GM18951 (cell line): ENCODE results near the gene DLG2.

Experiments
- POLR2A ChIP-seq: IDR thresholded peaks from 4 replicates; pipeline ENCODE4 v1.6.1; 2011; ENCODE audit warnings: mild to moderate bottlenecking; ENCODE audit not compliant: insufficient read length, insufficient read depth; ENCODE audit errors: extremely low read depth
- in situ Hi-C: fragments of 300-500 bp; cut with MboI; formaldehyde crosslinking; loops from one replicate; pipeline ENCODE4 v1.12.0; 2022; ENCODE audit warnings: low sequenced_read_pairs, mixed read lengths, inconsistent platforms; ENCODE audit not compliant: unreplicated experiment

DLG2 gene

GRCh38 chr11:84747871-84748270, 879.3 kb downstream of the DLG2 start:
- in situ Hi-C loops: no loop called here
- no peak for TF ChIP-seq POLR2A

- no peak for TF ChIP-seq POLR2A
- in situ Hi-C loops: no loop called here
Measured at GRCh38 chr11:84740050-84740449, 887.1 kb downstream of the DLG2 start.

DNA sequence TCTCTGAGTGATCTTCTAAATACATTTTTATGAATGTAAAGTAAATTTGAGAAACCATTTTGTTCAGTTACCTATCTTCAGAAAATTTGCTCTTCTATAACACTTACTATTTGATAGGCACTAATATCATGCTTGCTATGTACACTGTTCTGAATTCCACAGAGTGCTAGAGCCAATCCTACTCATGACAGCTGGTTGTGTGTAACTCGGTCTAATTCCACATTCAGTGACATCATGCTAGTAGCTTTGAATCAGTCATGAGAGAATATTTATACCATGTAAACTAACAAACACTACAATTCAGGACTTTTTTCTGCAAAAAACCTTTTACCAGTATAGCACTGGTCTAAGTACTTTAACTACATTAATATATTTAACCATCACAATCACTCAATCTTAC, 902.9 kb downstream of the DLG2 start:
- TF ChIP-seq POLR2A: no peak
- in situ Hi-C loops: no loop called here

GRCh38 chr11:84722583-84723108, 904.5 kb downstream of the DLG2 start:
- in situ Hi-C loops: no loop called here
- no peak for TF ChIP-seq POLR2A

DNA sequence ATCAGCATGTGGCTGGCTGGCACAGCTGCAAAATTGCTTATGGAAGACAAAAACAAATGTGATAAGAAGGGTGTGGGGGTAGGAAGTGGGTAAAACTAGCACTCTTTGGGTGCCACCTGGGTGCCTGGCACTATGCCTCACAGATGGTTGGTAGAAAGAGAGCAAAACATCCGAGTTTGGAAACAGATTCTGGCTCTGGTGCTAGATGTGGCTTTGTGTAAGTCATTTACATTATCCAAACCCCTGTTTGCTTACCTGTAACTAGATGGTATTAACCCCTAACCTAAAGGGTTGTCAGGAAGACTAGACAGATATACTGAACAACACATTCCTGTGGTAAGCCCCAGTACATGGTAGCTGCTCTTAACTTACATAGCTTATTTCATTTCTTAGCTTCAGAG, 905.6 kb downstream of the DLG2 start:
- TF ChIP-seq POLR2A: no peak
- in situ Hi-C loops: no loop called here

DNA sequence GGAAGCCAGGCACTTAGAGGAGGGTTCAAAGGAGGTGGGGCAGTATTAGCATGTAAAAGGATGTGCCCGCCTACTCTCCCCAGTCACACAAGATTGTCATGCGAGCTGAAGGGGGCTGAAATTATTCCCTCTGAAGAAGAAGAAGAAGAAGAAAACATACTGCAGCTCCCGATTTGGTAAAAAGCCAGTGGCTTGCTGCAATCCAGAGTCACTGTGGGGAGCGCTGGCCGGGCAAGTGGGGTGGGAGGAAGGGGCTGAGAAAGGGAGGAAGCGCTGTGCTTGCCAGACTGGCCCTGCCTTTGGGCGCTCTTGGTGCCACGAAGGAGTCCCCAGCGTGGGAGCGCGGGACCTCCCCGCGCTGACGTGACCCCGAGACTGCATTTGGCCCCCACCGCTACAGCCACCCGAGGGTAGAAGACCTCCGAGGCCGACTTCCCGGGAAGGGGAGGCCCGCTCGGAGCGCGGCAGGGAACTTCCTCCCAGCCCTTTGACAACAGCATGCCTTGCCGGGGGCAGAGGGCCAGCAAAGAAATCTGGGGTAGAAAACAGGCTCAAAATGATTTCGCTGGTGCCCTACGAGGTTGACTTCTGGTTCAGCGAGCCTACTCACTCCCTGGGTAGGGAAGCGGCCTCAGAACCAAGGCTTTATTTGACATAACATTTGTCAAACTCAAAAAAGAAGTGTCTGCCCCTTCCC, 906.3 kb downstream of the DLG2 start:
- TF ChIP-seq POLR2A: no peak
- in situ Hi-C loops: no loop called here

DNA sequence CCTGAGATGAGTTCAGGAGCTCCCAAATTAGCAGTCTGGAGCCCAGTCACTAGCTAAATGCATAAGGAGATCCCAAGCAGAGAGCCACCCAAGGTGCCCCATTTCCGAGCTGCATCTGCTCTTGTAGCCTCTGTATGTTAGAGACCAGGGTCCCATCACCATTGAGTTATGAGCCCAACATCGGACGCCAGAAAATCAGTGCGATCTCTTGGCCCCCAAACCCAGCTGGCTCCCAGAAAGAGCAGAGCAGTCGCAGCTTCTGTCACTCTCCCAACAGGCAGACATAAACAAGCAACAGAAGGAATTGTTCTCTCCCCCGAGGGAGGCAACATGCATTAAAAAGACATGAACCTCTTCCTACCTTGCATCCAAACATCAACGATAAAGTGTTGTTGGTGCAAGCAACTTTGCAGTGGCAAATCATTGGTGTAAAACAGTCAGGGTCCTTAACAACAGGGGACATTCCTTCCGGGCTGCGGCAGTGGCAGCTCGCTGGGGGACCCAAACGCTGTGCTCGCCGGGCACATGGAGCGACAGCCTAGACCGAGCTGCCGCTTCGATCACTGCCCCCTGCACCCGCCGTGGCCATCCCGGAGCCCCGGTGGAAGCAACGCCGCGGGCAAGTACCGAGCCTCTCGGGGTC, 907.1 kb downstream of the DLG2 start:
- in situ Hi-C loops: no loop called here
- no peak for TF ChIP-seq POLR2A

DNA sequence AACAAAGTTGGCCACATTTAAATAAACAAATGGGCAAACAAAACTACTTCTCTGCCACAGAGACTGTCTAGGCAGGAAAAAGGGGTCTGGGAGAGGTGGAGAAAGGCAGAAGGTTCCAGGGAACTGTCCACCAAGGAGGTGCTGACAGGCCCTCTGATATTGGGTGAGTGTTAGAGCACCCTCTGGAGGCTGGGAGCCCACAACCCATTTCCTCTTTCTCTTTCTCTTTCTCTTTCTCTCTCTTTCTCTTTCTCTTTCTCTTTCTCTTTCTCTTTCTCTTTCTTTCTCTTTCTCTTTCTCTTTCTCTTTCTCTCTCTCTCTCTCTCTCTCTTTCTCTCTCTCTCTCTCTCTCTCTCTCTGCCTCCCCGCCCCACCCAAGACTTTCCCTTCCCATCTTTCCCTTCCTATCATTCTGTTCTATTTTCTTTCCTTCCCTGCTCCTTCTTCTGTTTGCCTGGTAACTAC, 912.8 kb downstream of the DLG2 start:
- in situ Hi-C loops: no loop called here
- no peak for TF ChIP-seq POLR2A

- TF ChIP-seq POLR2A: no peak
- in situ Hi-C loops: no loop called here
Measured at GRCh38 chr11:84691830-84692229, 935.3 kb downstream of the DLG2 start.

DNA sequence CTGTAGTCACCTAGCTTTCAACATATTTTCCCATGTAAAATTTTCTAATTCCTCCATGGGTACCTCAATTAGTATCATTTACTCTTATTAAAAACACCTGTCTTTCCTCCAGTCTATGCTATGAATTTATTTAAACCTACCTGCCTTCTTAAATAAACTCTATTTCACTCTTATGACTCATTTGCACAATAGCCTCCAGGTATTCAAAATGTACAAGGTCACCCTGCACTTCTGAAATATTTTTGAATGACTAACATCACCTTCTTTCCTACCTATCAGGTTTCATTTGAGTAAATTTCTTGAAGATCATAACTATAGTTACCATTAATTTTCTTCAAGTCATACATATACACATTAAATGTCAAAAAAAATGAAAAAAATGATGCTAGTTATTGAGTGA, 939.7 kb downstream of the DLG2 start:
- no peak for TF ChIP-seq POLR2A
- in situ Hi-C loops: no loop called here

DNA sequence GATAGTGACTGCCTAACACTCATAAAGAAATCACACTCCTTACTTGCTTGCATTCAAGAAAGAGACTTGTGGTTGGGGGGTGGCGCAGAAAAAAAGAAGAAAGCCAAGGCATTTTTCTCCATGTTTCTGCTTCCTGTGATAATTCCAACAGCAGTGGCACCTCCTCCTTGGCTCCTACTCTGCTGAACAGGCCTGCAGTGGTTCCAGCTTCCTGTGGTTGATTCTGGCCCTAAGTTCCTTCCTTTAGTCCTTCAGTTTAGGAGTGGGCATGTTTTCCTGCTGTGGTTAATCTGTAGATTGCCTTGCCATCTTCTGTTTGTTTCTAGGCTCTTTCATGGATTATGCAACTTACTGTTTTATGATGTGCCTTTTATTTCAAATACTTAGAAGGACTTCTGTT, 940.4 kb downstream of the DLG2 start:
- in situ Hi-C loops: no loop called here
- no peak for TF ChIP-seq POLR2A

DNA sequence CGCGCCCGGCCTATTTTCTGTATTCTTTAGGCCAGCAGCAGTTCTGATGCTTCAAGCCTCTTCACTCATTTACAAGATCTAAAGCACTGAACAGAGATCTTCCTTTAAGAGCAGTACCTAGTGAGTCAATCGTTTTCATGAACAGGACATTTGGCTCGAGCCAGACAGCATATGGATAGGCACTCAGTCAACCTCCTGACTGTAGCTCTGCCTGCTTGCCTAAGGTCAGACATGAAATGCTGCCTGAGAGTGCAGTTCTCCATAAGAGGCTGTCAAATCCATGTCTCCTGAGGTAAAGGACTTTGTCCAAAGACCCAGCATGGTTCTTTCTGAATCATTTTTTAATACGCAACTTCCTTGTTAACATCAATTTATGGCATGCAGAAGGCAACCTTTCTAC, 941.2 kb downstream of the DLG2 start:
- no peak for TF ChIP-seq POLR2A
- in situ Hi-C loops: no loop called here

GRCh38 chr11:84685149-84685548, 942.0 kb downstream of the DLG2 start:
- in situ Hi-C loops: no loop called here
- TF ChIP-seq POLR2A: no peak

DNA sequence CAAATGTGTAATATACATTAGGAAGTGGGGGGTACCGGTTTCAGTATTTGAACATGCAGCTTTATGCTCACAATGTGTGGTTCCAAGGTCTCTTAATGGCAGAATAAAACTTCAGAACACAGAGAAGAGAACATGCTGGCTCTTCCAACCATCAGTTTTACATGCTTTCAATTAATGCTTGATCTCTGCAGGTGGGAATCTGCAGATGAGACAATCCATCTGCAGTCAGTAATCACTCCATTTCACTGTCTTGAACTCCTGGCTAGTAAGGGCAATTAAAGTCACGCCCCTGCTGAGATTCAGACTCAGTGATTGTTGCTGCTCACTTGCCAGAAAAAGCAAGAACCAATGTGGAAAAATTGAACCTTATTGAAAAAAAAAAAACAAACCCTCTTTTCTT, 945.7 kb downstream of the DLG2 start:
- TF ChIP-seq POLR2A: no peak
- in situ Hi-C loops: no loop called here

- in situ Hi-C loops: no loop called here
- TF ChIP-seq POLR2A: no peak
Measured at GRCh38 chr11:84675396-84676025, 951.6 kb downstream of the DLG2 start.
